Activated naive CD4-positive, alpha-beta T cell treated with anti-CD3 and anti-CD28 coated beads for 36 hours (primary cell): ENCODE data around the gene MYDGF. TPM values are rescaled to one million over a fixed set of nuclear protein-coding genes. Genes with fewer than 3 reads are reported as not detected.

Experiments used
- CTCF ChIA-PET: fragments of 350-600 bp; sonication (Branson Sonifier 250); formaldehyde crosslinking; loops from one replicate; lab custom pipeline; 2021; ENCODE audit warnings: antibody characterized with exemption; lab: Charles Lee
- DNase-seq: peaks from one replicate; pipeline ENCODE4 v3.0.0-alpha.2; 2020
- H3K27ac Mint-ChIP-seq: one replicate; pipeline ENCODE4 v1.8.0; 2021; ENCODE audit warnings: mild to moderate bottlenecking, mixed read lengths
- H3K27me3 Mint-ChIP-seq: one replicate; pipeline ENCODE4 v1.8.0; 2021; ENCODE audit warnings: low read depth, mixed read lengths
- H3K36me3 Mint-ChIP-seq: one replicate; pipeline ENCODE4 v1.8.0; 2021; ENCODE audit warnings: low read depth, mixed read lengths
- H3K4me1 Mint-ChIP-seq: one replicate; pipeline ENCODE4 v1.8.0; 2021; ENCODE audit warnings: low read depth, mixed read lengths
- H3K4me3 Mint-ChIP-seq: one replicate; pipeline ENCODE4 v1.8.0; 2021; ENCODE audit warnings: mild to moderate bottlenecking, moderate library complexity, mixed read lengths
- H3K9me3 Mint-ChIP-seq: one replicate; pipeline ENCODE4 v1.8.0; 2021; ENCODE audit warnings: mixed read lengths
- intact Hi-C: fragments of 100-400 bp; cut with micrococcal nuclease; formaldehyde crosslinking; loops from one replicate; pipeline ENCODE4 v1.15.1; 2023
- total RNA-seq, 2 experiments: library from RNA; stranded (reverse); gene quantifications; one replicate each; pipeline ENCODE4 v1.2.3, GENCODE V29; 2021

The MYDGF gene
- total RNA-seq, 2 experiments from 2014 or later: 43.5 to 45.5 TPM

- no peak overlapping the region for H3K4me3 Mint-ChIP-seq
- H3K36me3 Mint-ChIP-seq: peaks cover 11% of the 10 kb centered on the region
- CTCF ChIA-PET: no interaction called here
- no peak for DNase-seq
- no peaks in the 10 kb centered on the region for H3K9me3 Mint-ChIP-seq
- no peaks in the 10 kb centered on the region for H3K4me1 Mint-ChIP-seq
- H3K27me3 Mint-ChIP-seq: no peaks in the 10 kb centered on the region
- intact Hi-C loops: no loop called here
- H3K27ac Mint-ChIP-seq: no peak overlapping the region
Observed at GRCh38 chr19:4660993-4661392, 9.1 kb downstream of the MYDGF start.

GRCh38 chr19:4660181-4660791 is 9.9 kb downstream of the MYDGF start:
- CTCF ChIA-PET: no interaction called here
- DNase-seq: peak; percentile 50
- H3K27me3 Mint-ChIP-seq: no peaks in the 10 kb centered on the region
- peaks cover 12% of the 10 kb centered on the region for H3K36me3 Mint-ChIP-seq
- no peak overlapping the region for H3K4me3 Mint-ChIP-seq
- H3K27ac Mint-ChIP-seq: no peak overlapping the region
- intact Hi-C loops: no loop called here
- no peaks in the 10 kb centered on the region for H3K4me1 Mint-ChIP-seq
- H3K9me3 Mint-ChIP-seq: no peaks in the 10 kb centered on the region

- CTCF ChIA-PET: interaction anchor here (1.0 kb wide), 1 partner anchor 133 kb away, joined by 3 read pairs; no protein-coding TSS in a partner anchor
Observed at GRCh38 chr19:4657835-4658234, 12.3 kb downstream of the MYDGF start.

GRCh38 chr19:4657262-4657661 is 12.9 kb downstream of the MYDGF start:
- CTCF ChIA-PET: interaction anchor here (1.0 kb wide), 1 partner anchor 133 kb away, joined by 3 read pairs; no protein-coding TSS in a partner anchor
- no peaks in the 10 kb centered on the region for H3K27me3 Mint-ChIP-seq
- H3K9me3 Mint-ChIP-seq: no peaks in the 10 kb centered on the region
- peaks cover 18% of the 10 kb centered on the region for H3K36me3 Mint-ChIP-seq
- intact Hi-C loops: no loop called here
- H3K4me3 Mint-ChIP-seq: no peak overlapping the region
- no peak for DNase-seq
- no peak overlapping the region for H3K27ac Mint-ChIP-seq
- H3K4me1 Mint-ChIP-seq: no peaks in the 10 kb centered on the region

More at GRCh38 chr19:4657835-4658234, 12.3 kb downstream of the MYDGF start:
- DNase-seq: no peak
- intact Hi-C loops: no loop called here
- peaks cover 18% of the 10 kb centered on the region for H3K36me3 Mint-ChIP-seq
- no peak overlapping the region for H3K27ac Mint-ChIP-seq
- H3K4me1 Mint-ChIP-seq: no peaks in the 10 kb centered on the region
- H3K4me3 Mint-ChIP-seq: no peak overlapping the region
- H3K27me3 Mint-ChIP-seq: no peaks in the 10 kb centered on the region
- H3K9me3 Mint-ChIP-seq: no peaks in the 10 kb centered on the region

GRCh38 chr19:4656102-4656501 is 14.0 kb downstream of the MYDGF start:
- no peak overlapping the region for H3K27ac Mint-ChIP-seq
- no peak overlapping the region for H3K4me3 Mint-ChIP-seq
- DNase-seq: no peak
- intact Hi-C loops: no loop called here
- H3K4me1 Mint-ChIP-seq: no peaks in the 10 kb centered on the region
- no peaks in the 10 kb centered on the region for H3K9me3 Mint-ChIP-seq
- CTCF ChIA-PET: no interaction called here
- peaks cover 16% of the 10 kb centered on the region for H3K36me3 Mint-ChIP-seq
- H3K27me3 Mint-ChIP-seq: no peaks in the 10 kb centered on the region

- Mint-ChIP-seq H3K4me3 (no peak overlapping the region), H3K27ac (peak overlapping the region; percentile 11), H3K9me3 (no peaks in the 10 kb centered on the region), H3K36me3 (peaks cover 12% of the 10 kb centered on the region), H3K4me1 (no peaks in the 10 kb centered on the region), H3K27me3 (no peaks in the 10 kb centered on the region)
- no peak for DNase-seq
- CTCF ChIA-PET: no interaction called here
- intact Hi-C loops: no loop called here
Observed at GRCh38 chr19:4654437-4655361, 15.4 kb downstream of the MYDGF start.

GRCh38 chr19:4653793-4654436 is 16.2 kb downstream of the MYDGF start:
- H3K36me3 Mint-ChIP-seq: peaks cover 12% of the 10 kb centered on the region
- DNase-seq: no peak
- CTCF ChIA-PET: no interaction called here
- no peak overlapping the region for H3K4me3 Mint-ChIP-seq
- H3K27ac Mint-ChIP-seq: no peak overlapping the region
- no peaks in the 10 kb centered on the region for H3K27me3 Mint-ChIP-seq
- no peaks in the 10 kb centered on the region for H3K9me3 Mint-ChIP-seq
- peaks cover 3% of the 10 kb centered on the region for H3K4me1 Mint-ChIP-seq
- intact Hi-C loops: no loop called here

GRCh38 chr19:4652075-4652474 is 18.1 kb downstream of the MYDGF start:
- Mint-ChIP-seq H3K27ac (no peak overlapping the region), H3K4me3 (no peak overlapping the region), H3K27me3 (no peaks in the 10 kb centered on the region), H3K9me3 (no peaks in the 10 kb centered on the region), H3K4me1 (peaks cover 7% of the 10 kb centered on the region), H3K36me3 (peaks cover 9% of the 10 kb centered on the region)
- intact Hi-C loops: no loop called here
- CTCF ChIA-PET: interaction anchor here (0.9 kb wide), 1 partner anchor 12 kb away, joined by 3 read pairs; no protein-coding TSS in a partner anchor
- no peak for DNase-seq

- Mint-ChIP-seq H3K27ac (no peak overlapping the region), H3K36me3 (peaks cover 14% of the 10 kb centered on the region)
- DNase-seq: no peak
Observed at GRCh38 chr19:4650159-4650558, 20.0 kb downstream of the MYDGF start.

GRCh38 chr19:4649392-4650047 is 20.6 kb downstream of the MYDGF start:
- Mint-ChIP-seq H3K27me3 (no peaks in the 10 kb centered on the region), H3K4me1 (peaks cover 7% of the 10 kb centered on the region), H3K9me3 (no peaks in the 10 kb centered on the region), H3K36me3 (peaks cover 8% of the 10 kb centered on the region), H3K27ac (no peak overlapping the region), H3K4me3 (no peak overlapping the region)
- intact Hi-C loops: no loop called here
- DNase-seq: no peak
- CTCF ChIA-PET: interaction anchor here (0.5 to 0.6 kb wide), 2 partner anchors 33 to 153 kb away, joined by 3 to 7 read pairs; no protein-coding TSS in a partner anchor

More at GRCh38 chr19:4650159-4650558, 20.0 kb downstream of the MYDGF start:
- CTCF ChIA-PET: interaction anchor here (0.6 kb wide), 2 partner anchors 17 to 34 kb away, joined by 3 read pairs; no protein-coding TSS in a partner anchor
- Mint-ChIP-seq H3K9me3 (no peaks in the 10 kb centered on the region), H3K4me3 (no peak overlapping the region), H3K4me1 (peaks cover 7% of the 10 kb centered on the region), H3K27me3 (no peaks in the 10 kb centered on the region)
- intact Hi-C loops: no loop called here

- no peak for DNase-seq
- intact Hi-C loops: no loop called here
- no peak overlapping the region for H3K27ac Mint-ChIP-seq
- H3K4me1 Mint-ChIP-seq: peaks cover 7% of the 10 kb centered on the region
- CTCF ChIA-PET: interaction anchor here (0.5 to 1.4 kb wide), 3 partner anchors 11 to 20 kb away, joined by 3 to 7 read pairs (median 5); no protein-coding TSS in a partner anchor
- H3K4me3 Mint-ChIP-seq: no peak overlapping the region
- no peaks in the 10 kb centered on the region for H3K9me3 Mint-ChIP-seq
- no peaks in the 10 kb centered on the region for H3K27me3 Mint-ChIP-seq
- peaks cover 7% of the 10 kb centered on the region for H3K36me3 Mint-ChIP-seq
Observed at GRCh38 chr19:4647676-4648644, 22.2 kb downstream of the MYDGF start.
